ENCODE results near the gene EXOC3L4.
"Not testable (repeated sequence)": the region's sequence is repeated elsewhere in the genome, so short reads cannot be mapped to it uniquely, and the experiment has no call there.

- not testable (repeated sequence) for TF ChIP-seq CTCF (IDR thresholded peaks at IDR 0.05; ENCODE audit: extremely low read depth in 1 of 2, insufficient read depth in 1 of 2, low read depth in 1 of 2, low read length in 2 of 2); FOS (IDR thresholded peaks at IDR 0.05; ENCODE audit: borderline replicate concordance, insufficient read depth, low read length)
Measured at GRCh38 chr14:103047453-103047852, 47.1 kb upstream of the EXOC3L4 start.
